Astrocyte (in vitro differentiated cells and primary cell): Measurements from ENCODE around the gene LRRC43.

Source experiments
- CTCF ChIP-seq: IDR thresholded peaks from 2 replicates; pipeline ENCODE4 v1.5.1; 2011; ENCODE audit warnings: low read depth, mild to moderate bottlenecking, inconsistent platforms, low read length, moderate library complexity; ENCODE audit not compliant: insufficient read depth
- EZH2 ChIP-seq: IDR thresholded peaks from 2 replicates; pipeline ENCODE4 v1.6.1; 2012; ENCODE audit warnings: mild to moderate bottlenecking, low read length, inconsistent platforms; ENCODE audit not compliant: insufficient read depth

GRCh38 chr12:122150127-122150681 is 32.7 kb upstream of the LRRC43 start:
- TF ChIP-seq CTCF: no peak
- TF ChIP-seq EZH2: no peak
